Measurements from ENCODE around the gene SYCP3.
"Not testable (repeated sequence)": the region's sequence is repeated elsewhere in the genome, so short reads cannot be mapped to it uniquely, and the experiment has no call there.

Gene SYCP3

GRCh38 chr12:101737476-101737875 is 1.8 kb downstream of the SYCP3 start:
- TF ChIP-seq CTCF (IDR thresholded peaks at IDR 0.05; ENCODE audit: control insufficient read depth, extremely low read depth, insufficient read depth) = no peak
- no peak overlapping the region for H3K4me3 ChIP-seq (ENCODE audit: low read depth, low read length)
- DNase-seq (ENCODE audit: low read depth) = no peak

- not testable (repeated sequence) for DNase-seq (ENCODE audit: low read depth); H3K4me3 ChIP-seq (ENCODE audit: low read depth, low read length)
Measured at GRCh38 chr12:101734482-101734881, 4.8 kb downstream of the SYCP3 start.

GRCh38 chr12:101733166-101733565 is 6.1 kb downstream of the SYCP3 start:
- TF ChIP-seq CTCF (IDR thresholded peaks at IDR 0.05; ENCODE audit: control insufficient read depth, extremely low read depth, insufficient read depth) = no peak
- no peak overlapping the region for H3K4me3 ChIP-seq (ENCODE audit: low read depth, low read length)
- no peak for DNase-seq (ENCODE audit: low read depth)

- H3K4me3 ChIP-seq (ENCODE audit: low read depth, low read length) = no peak overlapping the region
- TF ChIP-seq CTCF (IDR thresholded peaks at IDR 0.05; ENCODE audit: control insufficient read depth, extremely low read depth, insufficient read depth) = no peak
- no peak for DNase-seq (ENCODE audit: low read depth)
Measured at GRCh38 chr12:101732318-101732717, 6.9 kb downstream of the SYCP3 start.

- DNase-seq (ENCODE audit: low read depth) = no peak
- no peak overlapping the region for H3K4me3 ChIP-seq (ENCODE audit: low read depth, low read length)
- TF ChIP-seq CTCF (IDR thresholded peaks at IDR 0.05; ENCODE audit: control insufficient read depth, extremely low read depth, insufficient read depth) = no peak
Measured at GRCh38 chr12:101729842-101730241, 9.4 kb downstream of the SYCP3 start.

GRCh38 chr12:101727098-101727497 is 12.2 kb downstream of the SYCP3 start:
- no peak overlapping the region for H3K4me3 ChIP-seq (ENCODE audit: low read depth, low read length)
- DNase-seq (ENCODE audit: low read depth) = no peak
- no peak for TF ChIP-seq CTCF (IDR thresholded peaks at IDR 0.05; ENCODE audit: control insufficient read depth, extremely low read depth, insufficient read depth)

GRCh38 chr12:101722392-101722791 is 16.9 kb downstream of the SYCP3 start:
- DNase-seq (ENCODE audit: low read depth) = no peak
- no peak overlapping the region for H3K4me3 ChIP-seq (ENCODE audit: low read depth, low read length)
- no peak for TF ChIP-seq CTCF (IDR thresholded peaks at IDR 0.05; ENCODE audit: control insufficient read depth, extremely low read depth, insufficient read depth)

GRCh38 chr12:101720118-101720517 is 19.1 kb downstream of the SYCP3 start:
- DNase-seq (ENCODE audit: low read depth) = no peak
- TF ChIP-seq CTCF (IDR thresholded peaks at IDR 0.05; ENCODE audit: control insufficient read depth, extremely low read depth, insufficient read depth) = no peak
- H3K4me3 ChIP-seq (ENCODE audit: low read depth, low read length) = no peak overlapping the region
